ENCODE measurements around the gene ERC2.
"Not testable (repeated sequence)": the region's sequence is repeated elsewhere in the genome, so short reads cannot be mapped to it uniquely, and the experiment has no call there.

ERC2 gene

DNA sequence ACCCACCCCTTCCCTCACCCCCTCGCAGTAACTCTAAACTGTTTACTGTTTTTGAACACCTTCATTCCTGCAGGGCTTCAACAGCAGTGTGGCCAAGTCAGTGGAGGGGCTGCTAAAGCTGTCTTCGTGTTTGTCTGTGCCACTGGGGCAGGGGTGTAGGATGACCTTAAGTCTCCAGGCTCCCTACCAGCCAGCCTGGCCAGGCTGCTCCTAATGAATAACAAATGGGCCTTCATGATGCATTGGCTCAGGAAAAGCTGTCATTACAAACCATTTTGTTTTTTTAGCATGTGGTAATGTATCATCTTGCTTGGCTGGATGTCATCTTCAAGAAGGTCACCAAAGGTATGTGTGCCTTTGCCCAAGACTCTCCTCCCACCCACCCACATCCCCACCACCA is 609.0 kb downstream of the ERC2 start:
- H3K9me3 ChIP-seq (ENCODE audit: control insufficient read depth in 2 of 2, low read length in 2 of 2) = no peaks in the 10 kb centered on the region
- H3K9ac ChIP-seq (ENCODE audit: low read depth in 1 of 2, low read length in 2 of 2) = no peak overlapping the region
- no peaks in the 10 kb centered on the region for H3K4me1 ChIP-seq (ENCODE audit: control insufficient read depth in 2 of 2, insufficient read depth in 2 of 2, low read length in 2 of 2)
- no peaks in the 10 kb centered on the region for H3K36me3 ChIP-seq (ENCODE audit: control insufficient read depth in 2 of 2, insufficient read depth in 2 of 2, low read length in 2 of 2)
- H3K27me3 ChIP-seq (ENCODE audit: control insufficient read depth in 2 of 2, insufficient read depth in 2 of 2, low read length in 2 of 2) = no peaks in the 10 kb centered on the region
- H3K4me3 ChIP-seq (ENCODE audit: low read length in 2 of 2) = no peak overlapping the region
- no peak overlapping the region for H3K27ac ChIP-seq (ENCODE audit: low read depth in 2 of 2, low read length in 2 of 2)

DNA sequence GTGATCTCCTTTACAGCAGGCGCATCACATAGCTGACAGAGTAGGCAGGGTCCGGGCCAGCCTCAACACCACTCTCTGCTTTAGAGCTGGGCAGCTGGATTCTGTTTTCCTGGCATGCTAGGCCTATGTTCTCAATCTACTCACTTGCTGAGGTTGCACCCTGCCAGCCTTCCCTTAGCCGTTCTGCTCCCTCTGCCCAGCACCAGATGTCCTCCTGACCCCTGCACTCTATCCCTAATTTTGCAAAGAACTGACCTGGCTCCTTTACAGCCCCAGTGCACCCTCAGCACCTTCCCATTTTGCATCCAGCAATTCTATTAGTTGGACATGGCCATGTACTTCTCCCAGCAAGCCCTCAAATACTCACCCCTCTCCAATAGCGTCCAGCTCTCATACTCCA is 609.5 kb downstream of the ERC2 start:
- Histone ChIP-seq H3K4me1 (ENCODE audit: control insufficient read depth in 2 of 2, insufficient read depth in 2 of 2, low read length in 2 of 2) (no peaks in the 10 kb centered on the region), H3K4me3 (ENCODE audit: low read length in 2 of 2) (no peak overlapping the region), H3K27me3 (ENCODE audit: control insufficient read depth in 2 of 2, insufficient read depth in 2 of 2, low read length in 2 of 2) (no peaks in the 10 kb centered on the region), H3K27ac (ENCODE audit: low read depth in 2 of 2, low read length in 2 of 2) (no peak overlapping the region), H3K9me3 (ENCODE audit: control insufficient read depth in 2 of 2, low read length in 2 of 2) (no peaks in the 10 kb centered on the region), H3K36me3 (ENCODE audit: control insufficient read depth in 2 of 2, insufficient read depth in 2 of 2, low read length in 2 of 2) (no peaks in the 10 kb centered on the region), H3K9ac (ENCODE audit: low read depth in 1 of 2, low read length in 2 of 2) (no peak overlapping the region)

DNA sequence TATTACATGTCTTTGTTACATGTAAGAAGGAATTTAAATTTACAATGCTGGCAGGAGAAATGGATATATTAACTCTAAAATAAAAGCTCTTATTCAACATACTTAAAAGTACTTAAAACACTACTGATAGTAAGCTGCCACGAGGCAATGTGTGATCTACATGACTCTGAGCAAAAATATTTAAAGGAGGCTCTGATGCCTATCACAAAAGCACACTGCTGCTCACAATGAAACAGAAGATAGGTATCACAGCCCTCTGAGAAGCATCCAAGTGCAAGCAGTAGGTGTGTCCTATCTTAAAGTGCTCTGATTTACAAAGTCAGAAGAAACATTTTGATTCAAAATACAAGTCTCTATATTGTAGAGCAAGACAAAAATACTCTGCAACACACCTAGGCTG is 610.0 kb downstream of the ERC2 start:
- Histone ChIP-seq H3K4me3 (ENCODE audit: low read length in 2 of 2) (no peak overlapping the region), H3K27me3 (ENCODE audit: control insufficient read depth in 2 of 2, insufficient read depth in 2 of 2, low read length in 2 of 2) (no peaks in the 10 kb centered on the region), H3K9me3 (ENCODE audit: control insufficient read depth in 2 of 2, low read length in 2 of 2) (no peaks in the 10 kb centered on the region), H3K9ac (ENCODE audit: low read depth in 1 of 2, low read length in 2 of 2) (no peak overlapping the region), H3K4me1 (ENCODE audit: control insufficient read depth in 2 of 2, insufficient read depth in 2 of 2, low read length in 2 of 2) (no peaks in the 10 kb centered on the region), H3K27ac (ENCODE audit: low read depth in 2 of 2, low read length in 2 of 2) (no peak overlapping the region), H3K36me3 (ENCODE audit: control insufficient read depth in 2 of 2, insufficient read depth in 2 of 2, low read length in 2 of 2) (no peaks in the 10 kb centered on the region)

DNA sequence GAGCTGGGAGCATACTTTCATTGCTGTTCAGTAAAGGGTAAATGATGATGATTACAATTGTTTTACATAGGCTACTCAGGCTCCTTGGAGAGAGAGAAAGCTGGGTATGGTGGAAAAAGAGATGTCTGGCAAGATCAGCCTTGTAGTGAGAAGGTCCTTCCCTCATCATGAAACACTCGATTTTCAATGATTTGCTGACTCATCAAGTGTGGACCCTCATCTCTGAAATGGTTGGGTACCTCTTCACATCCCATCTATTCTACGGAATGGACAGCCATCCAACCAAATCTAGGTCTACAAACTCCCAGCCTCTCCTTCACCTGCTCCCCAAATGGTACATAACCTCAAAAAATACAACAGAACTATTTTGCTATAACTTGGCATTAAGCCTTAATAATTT is 610.6 kb downstream of the ERC2 start:
- no peaks in the 10 kb centered on the region for H3K9me3 ChIP-seq (ENCODE audit: control insufficient read depth in 2 of 2, low read length in 2 of 2)
- no peaks in the 10 kb centered on the region for H3K27me3 ChIP-seq (ENCODE audit: control insufficient read depth in 2 of 2, insufficient read depth in 2 of 2, low read length in 2 of 2)
- no peaks in the 10 kb centered on the region for H3K36me3 ChIP-seq (ENCODE audit: control insufficient read depth in 2 of 2, insufficient read depth in 2 of 2, low read length in 2 of 2)
- no peaks in the 10 kb centered on the region for H3K4me1 ChIP-seq (ENCODE audit: control insufficient read depth in 2 of 2, insufficient read depth in 2 of 2, low read length in 2 of 2)
- H3K4me3 ChIP-seq (ENCODE audit: low read length in 2 of 2) = no peak overlapping the region
- no peak overlapping the region for H3K9ac ChIP-seq (ENCODE audit: low read depth in 1 of 2, low read length in 2 of 2)
- no peak overlapping the region for H3K27ac ChIP-seq (ENCODE audit: low read depth in 2 of 2, low read length in 2 of 2)

DNA sequence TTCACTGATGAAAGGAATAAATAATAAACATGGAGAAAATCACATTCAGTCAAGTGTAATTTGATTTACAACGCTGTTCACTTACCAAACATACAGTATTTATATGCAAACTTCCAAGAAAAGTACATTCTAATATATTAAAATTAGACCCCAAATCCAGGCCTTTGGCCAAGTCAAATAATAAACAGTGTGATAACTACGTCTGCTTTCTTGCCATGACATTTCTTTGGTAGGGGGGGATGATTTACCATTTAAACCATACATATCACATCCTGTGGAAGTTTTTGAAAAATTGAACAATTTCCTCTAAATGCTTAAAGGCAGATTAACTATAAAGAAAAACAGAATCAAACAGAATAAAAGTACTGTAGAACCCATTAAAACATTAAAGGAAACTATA is 613.0 kb downstream of the ERC2 start:
- Histone ChIP-seq H3K27ac (ENCODE audit: low read depth in 2 of 2, low read length in 2 of 2) (no peak overlapping the region), H3K9ac (ENCODE audit: low read depth in 1 of 2, low read length in 2 of 2) (no peak overlapping the region), H3K4me1 (ENCODE audit: control insufficient read depth in 2 of 2, insufficient read depth in 2 of 2, low read length in 2 of 2) (no peaks in the 10 kb centered on the region), H3K36me3 (ENCODE audit: control insufficient read depth in 2 of 2, insufficient read depth in 2 of 2, low read length in 2 of 2) (no peaks in the 10 kb centered on the region), H3K27me3 (ENCODE audit: control insufficient read depth in 2 of 2, insufficient read depth in 2 of 2, low read length in 2 of 2) (no peaks in the 10 kb centered on the region), H3K9me3 (ENCODE audit: control insufficient read depth in 2 of 2, low read length in 2 of 2) (no peaks in the 10 kb centered on the region), H3K4me3 (ENCODE audit: low read length in 2 of 2) (no peak overlapping the region)

DNA sequence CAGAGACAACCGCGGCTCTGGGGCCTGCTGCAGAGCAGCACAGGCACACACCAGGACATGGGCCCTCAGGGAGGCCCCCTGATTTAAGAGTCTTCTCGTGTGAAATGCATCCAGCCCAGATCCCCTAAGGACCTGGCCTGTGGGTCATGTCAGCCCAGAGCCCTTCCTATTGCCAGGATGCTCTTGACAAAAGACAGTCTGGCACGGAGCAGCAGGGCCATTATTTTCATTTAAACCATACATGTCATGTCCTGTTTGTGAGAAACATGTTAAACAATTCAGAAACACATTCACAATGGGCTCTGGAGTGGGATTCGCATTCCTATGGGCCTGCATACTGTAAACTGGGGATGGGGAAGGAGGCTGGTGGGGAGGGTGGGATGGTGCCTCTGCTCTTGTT is 613.8 kb downstream of the ERC2 start:
- no peak overlapping the region for H3K9ac ChIP-seq (ENCODE audit: low read depth in 1 of 2, low read length in 2 of 2)
- no peak overlapping the region for H3K27ac ChIP-seq (ENCODE audit: low read depth in 2 of 2, low read length in 2 of 2)
- no peaks in the 10 kb centered on the region for H3K4me1 ChIP-seq (ENCODE audit: control insufficient read depth in 2 of 2, insufficient read depth in 2 of 2, low read length in 2 of 2)
- no peaks in the 10 kb centered on the region for H3K27me3 ChIP-seq (ENCODE audit: control insufficient read depth in 2 of 2, insufficient read depth in 2 of 2, low read length in 2 of 2)
- no peaks in the 10 kb centered on the region for H3K9me3 ChIP-seq (ENCODE audit: control insufficient read depth in 2 of 2, low read length in 2 of 2)
- H3K36me3 ChIP-seq (ENCODE audit: control insufficient read depth in 2 of 2, insufficient read depth in 2 of 2, low read length in 2 of 2) = no peaks in the 10 kb centered on the region
- H3K4me3 ChIP-seq (ENCODE audit: low read length in 2 of 2) = no peak overlapping the region

DNA sequence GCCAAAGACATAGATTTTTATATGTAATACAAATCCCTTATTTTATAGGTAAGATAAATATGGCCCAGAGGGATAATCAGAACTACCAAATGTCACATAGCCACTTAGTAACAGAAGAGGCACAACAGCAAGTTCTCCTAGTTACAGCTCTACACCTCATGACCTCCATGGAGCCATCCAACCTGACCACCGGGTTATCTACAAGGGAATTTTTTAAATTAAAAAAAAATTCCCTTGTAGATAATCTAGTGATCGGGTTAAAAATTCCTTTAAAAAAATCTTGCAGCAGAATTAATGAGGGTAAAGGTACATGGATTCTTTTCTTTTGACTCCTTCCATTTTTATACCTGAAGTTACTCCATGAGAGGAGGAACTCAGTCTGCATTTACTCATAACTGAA is 615.9 kb downstream of the ERC2 start:
- no peak overlapping the region for H3K27ac ChIP-seq (ENCODE audit: low read depth in 2 of 2, low read length in 2 of 2)
- no peaks in the 10 kb centered on the region for H3K27me3 ChIP-seq (ENCODE audit: control insufficient read depth in 2 of 2, insufficient read depth in 2 of 2, low read length in 2 of 2)
- no peaks in the 10 kb centered on the region for H3K9me3 ChIP-seq (ENCODE audit: control insufficient read depth in 2 of 2, low read length in 2 of 2)
- no peak overlapping the region for H3K9ac ChIP-seq (ENCODE audit: low read depth in 1 of 2, low read length in 2 of 2)
- no peaks in the 10 kb centered on the region for H3K36me3 ChIP-seq (ENCODE audit: control insufficient read depth in 2 of 2, insufficient read depth in 2 of 2, low read length in 2 of 2)
- H3K4me1 ChIP-seq (ENCODE audit: control insufficient read depth in 2 of 2, insufficient read depth in 2 of 2, low read length in 2 of 2) = no peaks in the 10 kb centered on the region
- no peak overlapping the region for H3K4me3 ChIP-seq (ENCODE audit: low read length in 2 of 2)

DNA sequence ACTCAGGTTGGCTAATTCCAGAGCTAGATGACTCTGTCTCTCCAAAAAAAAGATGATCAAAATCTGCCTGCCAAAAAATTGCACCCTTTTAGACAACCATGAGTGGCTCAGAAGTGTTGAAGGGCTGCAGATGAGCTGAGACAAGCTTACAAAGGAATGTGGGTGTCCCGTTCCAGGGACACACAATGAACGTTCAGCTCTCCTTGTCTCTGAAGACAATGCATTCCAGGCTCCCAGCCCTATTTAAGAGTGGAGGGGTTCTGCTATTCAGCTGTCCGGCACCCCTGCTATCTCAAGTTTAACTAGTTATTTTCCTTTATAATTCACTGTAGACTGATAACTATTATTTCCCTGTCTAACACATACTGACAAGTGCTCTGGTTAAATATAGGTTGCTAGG is 626.1 kb downstream of the ERC2 start:
- H3K9me3 ChIP-seq (ENCODE audit: control insufficient read depth in 2 of 2, low read length in 2 of 2) = no peaks in the 10 kb centered on the region
- H3K4me1 ChIP-seq (ENCODE audit: control insufficient read depth in 2 of 2, insufficient read depth in 2 of 2, low read length in 2 of 2) = no peaks in the 10 kb centered on the region
- no peaks in the 10 kb centered on the region for H3K36me3 ChIP-seq (ENCODE audit: control insufficient read depth in 2 of 2, insufficient read depth in 2 of 2, low read length in 2 of 2)
- no peak overlapping the region for H3K4me3 ChIP-seq (ENCODE audit: low read length in 2 of 2)
- no peak overlapping the region for H3K27ac ChIP-seq (ENCODE audit: low read depth in 2 of 2, low read length in 2 of 2)
- no peaks in the 10 kb centered on the region for H3K27me3 ChIP-seq (ENCODE audit: control insufficient read depth in 2 of 2, insufficient read depth in 2 of 2, low read length in 2 of 2)
- no peak overlapping the region for H3K9ac ChIP-seq (ENCODE audit: low read depth in 1 of 2, low read length in 2 of 2)

DNA sequence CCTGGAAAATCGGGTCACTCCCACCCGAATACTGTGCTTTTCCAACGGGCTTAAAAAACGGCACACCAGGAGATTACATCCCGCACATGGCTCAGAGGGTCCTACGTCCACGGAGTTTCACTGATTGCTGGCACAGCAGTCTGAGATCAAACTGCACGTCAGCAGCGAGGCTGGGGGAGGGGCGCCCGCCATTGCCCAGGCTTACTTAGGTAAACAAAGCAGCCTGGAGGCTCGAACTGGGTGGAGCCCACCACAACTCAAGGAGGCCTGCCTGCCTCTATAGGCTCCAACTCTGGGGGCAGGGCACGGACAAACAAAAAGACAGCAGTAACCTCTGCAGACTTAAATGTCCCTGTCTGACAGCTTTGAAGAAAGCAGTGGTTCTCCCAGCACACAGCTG is 636.4 kb downstream of the ERC2 start:
- H3K9me3 ChIP-seq (ENCODE audit: control insufficient read depth in 2 of 2, low read length in 2 of 2); H3K27ac ChIP-seq (ENCODE audit: low read depth in 2 of 2, low read length in 2 of 2); H3K9ac ChIP-seq (ENCODE audit: low read depth in 1 of 2, low read length in 2 of 2): not testable (repeated sequence)

DNA sequence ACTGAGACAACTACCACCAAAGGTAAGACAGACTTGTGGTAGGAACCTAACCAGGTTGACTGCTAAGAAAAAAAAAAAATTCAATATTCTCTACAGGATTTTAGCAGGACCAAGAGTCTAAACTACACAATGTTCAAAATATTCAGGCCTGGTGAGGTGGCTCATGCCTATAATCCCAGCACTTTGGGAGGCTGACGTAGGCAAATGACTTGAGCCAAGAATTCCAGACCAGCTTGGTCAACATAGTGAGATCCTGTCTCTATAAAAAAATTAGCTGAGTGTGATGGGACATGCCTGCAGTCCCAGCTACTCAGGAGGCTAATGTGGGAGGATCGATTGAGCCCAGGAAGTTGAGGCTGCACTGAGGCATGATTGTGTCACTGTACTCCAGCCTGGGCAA is 639.6 kb downstream of the ERC2 start:
- Histone ChIP-seq H3K4me1 (ENCODE audit: control insufficient read depth in 2 of 2, insufficient read depth in 2 of 2, low read length in 2 of 2) (no peaks in the 10 kb centered on the region), H3K9ac (ENCODE audit: low read depth in 1 of 2, low read length in 2 of 2) (no peak overlapping the region), H3K36me3 (ENCODE audit: control insufficient read depth in 2 of 2, insufficient read depth in 2 of 2, low read length in 2 of 2) (no peaks in the 10 kb centered on the region), H3K27me3 (ENCODE audit: control insufficient read depth in 2 of 2, insufficient read depth in 2 of 2, low read length in 2 of 2) (peaks cover 0 to 3% of the 10 kb centered on the region in 2 donors), H3K4me3 (ENCODE audit: low read length in 2 of 2) (no peak overlapping the region), H3K9me3 (ENCODE audit: control insufficient read depth in 2 of 2, low read length in 2 of 2) (no peaks in the 10 kb centered on the region), H3K27ac (ENCODE audit: low read depth in 2 of 2, low read length in 2 of 2) (no peak overlapping the region)

More for the DNA sequence above, 636.4 kb downstream of the ERC2 start:
- not testable (repeated sequence) for H3K4me3 ChIP-seq (ENCODE audit: low read length in 2 of 2); H3K4me1 ChIP-seq (ENCODE audit: control insufficient read depth in 2 of 2, insufficient read depth in 2 of 2, low read length in 2 of 2); H3K36me3 ChIP-seq (ENCODE audit: control insufficient read depth in 2 of 2, insufficient read depth in 2 of 2, low read length in 2 of 2); H3K27me3 ChIP-seq (ENCODE audit: control insufficient read depth in 2 of 2, insufficient read depth in 2 of 2, low read length in 2 of 2)

DNA sequence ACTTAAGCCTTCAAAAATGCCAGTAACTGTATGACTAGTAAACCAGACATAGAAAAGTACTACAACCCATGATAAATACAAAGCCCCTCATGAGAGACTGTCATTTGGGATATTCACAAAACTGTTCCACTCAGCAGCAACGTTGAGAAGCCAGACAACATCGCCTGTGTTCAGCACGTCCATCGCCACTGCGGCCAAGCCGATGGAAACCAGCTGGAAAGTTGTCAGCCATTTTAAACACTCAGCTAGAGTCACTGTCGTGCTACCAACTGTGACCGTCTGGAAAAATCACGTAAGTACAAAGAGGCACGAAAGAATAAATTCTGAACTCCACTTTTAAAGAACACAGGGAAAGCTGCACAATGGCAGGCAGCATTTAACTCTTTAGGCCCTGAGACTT is 640.5 kb downstream of the ERC2 start:
- no peak overlapping the region for H3K27ac ChIP-seq (ENCODE audit: low read depth in 2 of 2, low read length in 2 of 2)
- H3K9me3 ChIP-seq (ENCODE audit: control insufficient read depth in 2 of 2, low read length in 2 of 2) = no peaks in the 10 kb centered on the region
- H3K36me3 ChIP-seq (ENCODE audit: control insufficient read depth in 2 of 2, insufficient read depth in 2 of 2, low read length in 2 of 2) = no peaks in the 10 kb centered on the region
- no peak overlapping the region for H3K4me3 ChIP-seq (ENCODE audit: low read length in 2 of 2)
- H3K4me1 ChIP-seq (ENCODE audit: control insufficient read depth in 2 of 2, insufficient read depth in 2 of 2, low read length in 2 of 2) = no peaks in the 10 kb centered on the region
- no peak overlapping the region for H3K9ac ChIP-seq (ENCODE audit: low read depth in 1 of 2, low read length in 2 of 2)
- H3K27me3 ChIP-seq (ENCODE audit: control insufficient read depth in 2 of 2, insufficient read depth in 2 of 2, low read length in 2 of 2) = peaks cover 0 to 3% of the 10 kb centered on the region in 2 donors
